ENCODE measurements around the gene SH3RF3.

Gene SH3RF3

GRCh38 chr2:109422071-109422757, 293.2 kb downstream of the SH3RF3 start:
- no peaks in the 10 kb centered on the region for H3K4me1 ChIP-seq (ENCODE audit: insufficient read depth, poor library complexity, severe bottlenecking)
- DNase-seq (ENCODE audit: low spot score) (no peak), ATAC-seq (ENCODE audit: low read depth) (no peak)
- no peak overlapping the region for H3K4me3 ChIP-seq (ENCODE audit: severe bottlenecking)
- no peak for TF ChIP-seq CTCF (IDR thresholded peaks at IDR 0.05; ENCODE audit: poor library complexity, severe bottlenecking)
- H3K27ac ChIP-seq (ENCODE audit: poor library complexity, severe bottlenecking), result no peak overlapping the region
- H3K9me3 ChIP-seq (ENCODE audit: severe bottlenecking), result no peaks in the 10 kb centered on the region
- no peaks in the 10 kb centered on the region for H3K36me3 ChIP-seq (ENCODE audit: low read depth)
- H3K27me3 ChIP-seq (ENCODE audit: insufficient read depth, poor library complexity, severe bottlenecking), result no peaks in the 10 kb centered on the region

- H3K27me3 ChIP-seq (ENCODE audit: insufficient read depth, poor library complexity, severe bottlenecking), result no peaks in the 10 kb centered on the region
Measured at GRCh38 chr2:109422758-109423500, 293.9 kb downstream of the SH3RF3 start.

GRCh38 chr2:109423556-109424359, 294.8 kb downstream of the SH3RF3 start:
- H3K27ac ChIP-seq (ENCODE audit: poor library complexity, severe bottlenecking), result no peak overlapping the region
- no peaks in the 10 kb centered on the region for H3K4me1 ChIP-seq (ENCODE audit: insufficient read depth, poor library complexity, severe bottlenecking)
- ATAC-seq (ENCODE audit: low read depth) (no peak), DNase-seq (ENCODE audit: low spot score) (no peak)
- TF ChIP-seq CTCF (IDR thresholded peaks at IDR 0.05; ENCODE audit: poor library complexity, severe bottlenecking), result no peak
- H3K36me3 ChIP-seq (ENCODE audit: low read depth), result no peaks in the 10 kb centered on the region
- no peak overlapping the region for H3K4me3 ChIP-seq (ENCODE audit: severe bottlenecking)
- H3K27me3 ChIP-seq (ENCODE audit: insufficient read depth, poor library complexity, severe bottlenecking), result no peaks in the 10 kb centered on the region
- H3K9me3 ChIP-seq (ENCODE audit: severe bottlenecking), result no peaks in the 10 kb centered on the region

More at GRCh38 chr2:109422758-109423500, 293.9 kb downstream of the SH3RF3 start:
- DNase-seq (ENCODE audit: low spot score), result no peak
- no peaks in the 10 kb centered on the region for H3K36me3 ChIP-seq (ENCODE audit: low read depth)
- no peak overlapping the region for H3K4me3 ChIP-seq (ENCODE audit: severe bottlenecking)
- no peak for ATAC-seq (ENCODE audit: low read depth)
- H3K4me1 ChIP-seq (ENCODE audit: insufficient read depth, poor library complexity, severe bottlenecking), result no peaks in the 10 kb centered on the region
- H3K9me3 ChIP-seq (ENCODE audit: severe bottlenecking), result no peaks in the 10 kb centered on the region
- no peak for TF ChIP-seq CTCF (IDR thresholded peaks at IDR 0.05; ENCODE audit: poor library complexity, severe bottlenecking)
- H3K27ac ChIP-seq (ENCODE audit: poor library complexity, severe bottlenecking), result no peak overlapping the region

- no peaks in the 10 kb centered on the region for H3K9me3 ChIP-seq (ENCODE audit: severe bottlenecking)
- ATAC-seq (ENCODE audit: low read depth) (no peak), DNase-seq (ENCODE audit: low spot score) (no peak)
- H3K4me1 ChIP-seq (ENCODE audit: insufficient read depth, poor library complexity, severe bottlenecking), result no peaks in the 10 kb centered on the region
- H3K27me3 ChIP-seq (ENCODE audit: insufficient read depth, poor library complexity, severe bottlenecking), result no peaks in the 10 kb centered on the region
- no peak overlapping the region for H3K27ac ChIP-seq (ENCODE audit: poor library complexity, severe bottlenecking)
- H3K4me3 ChIP-seq (ENCODE audit: severe bottlenecking), result no peak overlapping the region
- no peaks in the 10 kb centered on the region for H3K36me3 ChIP-seq (ENCODE audit: low read depth)
- no peak for TF ChIP-seq CTCF (IDR thresholded peaks at IDR 0.05; ENCODE audit: poor library complexity, severe bottlenecking)
Measured at GRCh38 chr2:109425411-109425810, 296.4 kb downstream of the SH3RF3 start.

Data from RWPE2 (cell line).